ENCODE data around the gene WDFY3. TPM values are rescaled to one million over a fixed set of nuclear protein-coding genes. Genes with fewer than 3 reads are reported as not detected.

The WDFY3 gene
- total and polyA plus RNA-seq, 2 experiments from 2014 or later = 8.0 to 89.0 TPM

GRCh38 chr4:84804136-84804535 is 162.4 kb downstream of the WDFY3 start (continued):
- TF ChIP-seq, protein P1, sequence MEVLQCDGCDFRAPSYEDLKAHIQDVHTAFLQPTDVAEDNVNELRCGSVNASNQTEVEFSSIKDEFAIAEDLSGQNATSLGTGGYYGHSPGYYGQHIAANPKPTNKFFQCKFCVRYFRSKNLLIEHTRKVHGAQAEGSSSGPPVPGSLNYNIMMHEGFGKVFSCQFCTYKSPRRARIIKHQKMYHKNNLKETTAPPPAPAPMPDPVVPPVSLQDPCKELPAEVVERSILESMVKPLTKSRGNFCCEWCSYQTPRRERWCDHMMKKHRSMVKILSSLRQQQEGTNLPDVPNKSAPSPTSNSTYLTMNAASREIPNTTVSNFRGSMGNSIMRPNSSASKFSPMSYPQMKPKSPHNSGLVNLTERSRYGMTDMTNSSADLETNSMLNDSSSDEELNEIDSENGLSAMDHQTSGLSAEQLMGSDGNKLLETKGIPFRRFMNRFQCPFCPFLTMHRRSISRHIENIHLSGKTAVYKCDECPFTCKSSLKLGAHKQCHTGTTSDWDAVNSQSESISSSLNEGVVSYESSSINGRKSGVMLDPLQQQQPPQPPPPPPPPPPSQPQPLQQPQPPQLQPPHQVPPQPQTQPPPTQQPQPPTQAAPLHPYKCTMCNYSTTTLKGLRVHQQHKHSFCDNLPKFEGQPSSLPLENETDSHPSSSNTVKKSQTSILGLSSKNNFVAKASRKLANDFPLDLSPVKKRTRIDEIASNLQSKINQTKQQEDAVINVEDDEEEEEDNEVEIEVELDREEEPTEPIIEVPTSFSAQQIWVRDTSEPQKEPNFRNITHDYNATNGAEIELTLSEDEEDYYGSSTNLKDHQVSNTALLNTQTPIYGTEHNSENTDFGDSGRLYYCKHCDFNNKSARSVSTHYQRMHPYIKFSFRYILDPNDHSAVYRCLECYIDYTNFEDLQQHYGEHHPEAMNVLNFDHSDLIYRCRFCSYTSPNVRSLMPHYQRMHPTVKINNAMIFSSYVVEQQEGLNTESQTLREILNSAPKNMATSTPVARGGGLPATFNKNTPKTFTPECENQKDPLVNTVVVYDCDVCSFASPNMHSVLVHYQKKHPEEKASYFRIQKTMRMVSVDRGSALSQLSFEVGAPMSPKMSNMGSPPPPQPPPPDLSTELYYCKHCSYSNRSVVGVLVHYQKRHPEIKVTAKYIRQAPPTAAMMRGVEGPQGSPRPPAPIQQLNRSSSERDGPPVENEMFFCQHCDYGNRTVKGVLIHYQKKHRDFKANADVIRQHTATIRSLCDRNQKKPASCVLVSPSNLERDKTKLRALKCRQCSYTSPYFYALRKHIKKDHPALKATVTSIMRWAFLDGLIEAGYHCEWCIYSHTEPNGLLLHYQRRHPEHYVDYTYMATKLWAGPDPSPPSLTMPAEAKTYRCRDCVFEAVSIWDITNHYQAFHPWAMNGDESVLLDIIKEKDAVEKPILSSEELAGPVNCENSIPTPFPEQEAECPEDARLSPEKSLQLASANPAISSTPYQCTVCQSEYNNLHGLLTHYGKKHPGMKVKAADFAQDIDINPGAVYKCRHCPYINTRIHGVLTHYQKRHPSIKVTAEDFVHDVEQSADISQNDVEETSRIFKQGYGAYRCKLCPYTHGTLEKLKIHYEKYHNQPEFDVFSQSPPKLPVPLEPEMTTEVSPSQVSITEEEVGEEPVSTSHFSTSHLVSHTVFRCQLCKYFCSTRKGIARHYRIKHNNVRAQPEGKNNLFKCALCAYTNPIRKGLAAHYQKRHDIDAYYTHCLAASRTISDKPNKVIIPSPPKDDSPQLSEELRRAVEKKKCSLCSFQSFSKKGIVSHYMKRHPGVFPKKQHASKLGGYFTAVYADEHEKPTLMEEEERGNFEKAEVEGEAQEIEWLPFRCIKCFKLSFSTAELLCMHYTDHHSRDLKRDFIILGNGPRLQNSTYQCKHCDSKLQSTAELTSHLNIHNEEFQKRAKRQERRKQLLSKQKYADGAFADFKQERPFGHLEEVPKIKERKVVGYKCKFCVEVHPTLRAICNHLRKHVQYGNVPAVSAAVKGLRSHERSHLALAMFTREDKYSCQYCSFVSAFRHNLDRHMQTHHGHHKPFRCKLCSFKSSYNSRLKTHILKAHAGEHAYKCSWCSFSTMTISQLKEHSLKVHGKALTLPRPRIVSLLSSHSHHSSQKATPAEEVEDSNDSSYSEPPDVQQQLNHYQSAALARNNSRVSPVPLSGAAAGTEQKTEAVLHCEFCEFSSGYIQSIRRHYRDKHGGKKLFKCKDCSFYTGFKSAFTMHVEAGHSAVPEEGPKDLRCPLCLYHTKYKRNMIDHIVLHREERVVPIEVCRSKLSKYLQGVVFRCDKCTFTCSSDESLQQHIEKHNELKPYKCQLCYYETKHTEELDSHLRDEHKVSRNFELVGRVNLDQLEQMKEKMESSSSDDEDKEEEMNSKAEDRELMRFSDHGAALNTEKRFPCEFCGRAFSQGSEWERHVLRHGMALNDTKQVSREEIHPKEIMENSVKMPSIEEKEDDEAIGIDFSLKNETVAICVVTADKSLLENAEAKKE (CRISPR knock-in tag; IDR thresholded peaks at IDR 0.05) = no peak

DNA sequence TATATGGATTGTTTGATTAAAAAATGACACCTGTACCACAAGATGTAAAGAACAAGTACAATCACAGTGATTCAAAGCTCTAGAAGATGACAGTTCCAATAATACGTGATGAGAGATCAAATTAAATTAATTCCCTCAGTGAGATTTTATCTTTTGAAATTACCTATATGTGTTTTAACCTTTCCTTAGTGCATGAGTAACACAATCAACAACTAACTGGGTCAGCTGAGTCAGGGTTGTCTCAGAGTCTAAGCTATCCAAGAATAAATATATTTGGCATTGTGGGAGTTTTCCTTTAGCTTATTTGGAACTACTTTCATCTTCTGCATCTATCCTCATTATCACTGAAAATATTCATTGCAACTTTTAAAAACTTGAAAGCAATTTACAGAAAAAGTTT is 162.8 kb downstream of the WDFY3 start:
- no peaks in the 10 kb centered on the region for H3K79me2 ChIP-seq (replicated peaks; ENCODE audit: insufficient read depth)
- no peak for ATAC-seq
- H3K36me3 ChIP-seq (ENCODE audit: insufficient read depth) = no peaks in the 10 kb centered on the region
- H3K27me3 Mint-ChIP-seq (ENCODE audit: insufficient read depth, low read depth, poor library complexity) = no peaks in the 10 kb centered on the region
- H3K4me1 Mint-ChIP-seq = no peaks in the 10 kb centered on the region
- no peak overlapping the region for H3K27ac ChIP-seq (ENCODE audit: low read depth)
- no peaks in the 10 kb centered on the region for H3K9me3 Mint-ChIP-seq
- H2AFZ ChIP-seq = no peak overlapping the region
- no peaks in the 10 kb centered on the region for H3F3A ChIP-seq (replicated peaks; ENCODE audit: low read depth)
- peaks cover 16% of the 10 kb centered on the region for H3K36me3 Mint-ChIP-seq (ENCODE audit: low read depth)
- no peaks in the 10 kb centered on the region for H3K27me3 ChIP-seq (ENCODE audit: insufficient read depth)
- H3K4me3 ChIP-seq = no peak overlapping the region
- no peaks in the 10 kb centered on the region; the same call in 1 of the 2 replicates for H4K20me1 ChIP-seq (replicated peaks; ENCODE audit: insufficient read depth)
- H3K9me2 ChIP-seq (ENCODE audit: insufficient read depth) = no peaks in the 10 kb centered on the region
- no peak for DNase-seq (ENCODE audit: low spot score)
- no peak overlapping the region for H3K4me3 Mint-ChIP-seq
- no peak overlapping the region for H3K27ac Mint-ChIP-seq
- H3K4me2 ChIP-seq = no peak overlapping the region
- H3K4me1 ChIP-seq (ENCODE audit: insufficient read depth) = no peaks in the 10 kb centered on the region
- TF ChIP-seq STAT1 (IDR thresholded peaks at IDR 0.05; ENCODE audit: unreplicated experiment) = no peak
- TF ChIP-seq JUNB (IDR thresholded peaks at IDR 0.05; ENCODE audit: unreplicated experiment) = no peak
- no peak for TF ChIP-seq ZNF114 (CRISPR knock-in tag; IDR thresholded peaks at IDR 0.05)
- TF ChIP-seq REST (IDR thresholded peaks at IDR 0.05; ENCODE audit: unreplicated experiment) = no peak
- TF ChIP-seq NANOG (IDR thresholded peaks at IDR 0.05; ENCODE audit: borderline replicate concordance) = no peak
- TF ChIP-seq CREB1 (CRISPR knock-in tag; IDR thresholded peaks at IDR 0.05; ENCODE audit: low read depth) = no peak
- no peak for TF ChIP-seq ZNF331 (CRISPR knock-in tag; IDR thresholded peaks at IDR 0.05; ENCODE audit: low read depth)
